Measurements from ENCODE around the gene TSSK2.

DNA sequence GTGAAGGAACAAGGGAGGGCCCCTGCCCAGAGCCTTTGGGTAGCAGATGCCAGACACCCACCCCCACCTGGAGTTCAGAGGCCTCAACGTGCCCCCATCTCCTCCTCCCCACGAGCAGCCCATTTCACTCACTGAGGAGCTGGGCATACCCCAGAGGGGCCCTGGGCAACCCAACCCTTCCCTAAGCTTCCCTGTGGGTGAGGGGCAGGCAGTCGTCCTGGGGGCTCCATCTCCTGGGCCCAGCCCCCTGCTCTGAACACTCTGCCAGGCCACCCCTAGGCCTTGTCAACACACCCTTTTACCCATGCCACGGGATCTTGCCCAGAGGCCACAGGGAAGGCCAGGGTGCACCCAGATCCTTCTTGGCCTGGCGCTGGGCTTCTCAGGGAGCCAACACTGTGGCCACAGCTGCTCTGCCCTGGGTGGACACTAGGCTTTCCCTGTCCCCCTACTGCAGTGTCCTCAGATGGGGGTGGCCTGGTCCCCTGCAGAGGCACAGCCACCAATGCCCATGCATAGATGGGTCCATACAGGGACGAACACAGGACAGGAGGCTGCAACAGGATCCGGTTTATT, 44.0 kb downstream of the TSSK2 start:
- no peak for TF ChIP-seq POLR2A (IDR thresholded peaks at IDR 0.05; ENCODE audit: low read depth, low read length)
- no peak for TF ChIP-seq EZH2 (IDR thresholded peaks at IDR 0.05; ENCODE audit: borderline replicate concordance, low read depth, low read length, severe bottlenecking)
